GM13977 (cell line): ENCODE measurements around the gene GPR180.

Experiments used
- DNase-seq: peaks from one replicate; pipeline ENCODE4 v3.0.0; 2012; ENCODE audit warnings: low spot score
- in situ Hi-C: fragments of 300-500 bp; cut with MboI; formaldehyde crosslinking; loops from one replicate; pipeline ENCODE4 v1.12.0; 2022; ENCODE audit warnings: low sequenced_read_pairs, low pct_unique_long_range_greater_than_20kb, mixed read lengths, inconsistent platforms; ENCODE audit not compliant: unreplicated experiment
- TF ChIP-seq, protein P1 (sequence below): IDR thresholded peaks from 2 replicates; pipeline ENCODE4 v1.5.1; 2012; ENCODE audit warnings: mild to moderate bottlenecking, control low read depth; ENCODE audit not compliant: insufficient read depth; ENCODE audit errors: extremely low read depth, missing control alignments

The GPR180 gene

DNA sequence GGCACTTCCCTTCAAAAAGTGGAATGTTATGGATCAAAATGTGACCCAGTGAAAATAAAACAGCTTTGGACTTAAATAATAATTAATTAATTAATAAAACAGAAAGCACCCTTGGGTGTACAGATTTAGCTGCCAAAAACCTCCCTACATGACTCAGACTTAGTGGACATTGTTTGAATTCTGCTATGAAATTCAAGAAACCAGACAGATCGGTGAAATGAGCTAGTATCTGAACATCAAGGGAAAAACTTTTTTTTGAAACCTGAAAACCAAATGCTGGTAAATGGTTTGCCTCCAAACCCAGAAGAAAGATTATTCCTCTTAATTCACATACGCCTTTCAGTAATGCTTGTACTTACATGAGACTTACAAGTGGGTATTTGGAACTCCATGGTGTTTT is 77.2 kb downstream of the GPR180 start:
- no peak for DNase-seq
- in situ Hi-C loops = loop anchor here (25.0 kb wide), 1 partner anchor 733 kb away; no protein-coding TSS in a partner anchor
- TF ChIP-seq, protein P1, sequence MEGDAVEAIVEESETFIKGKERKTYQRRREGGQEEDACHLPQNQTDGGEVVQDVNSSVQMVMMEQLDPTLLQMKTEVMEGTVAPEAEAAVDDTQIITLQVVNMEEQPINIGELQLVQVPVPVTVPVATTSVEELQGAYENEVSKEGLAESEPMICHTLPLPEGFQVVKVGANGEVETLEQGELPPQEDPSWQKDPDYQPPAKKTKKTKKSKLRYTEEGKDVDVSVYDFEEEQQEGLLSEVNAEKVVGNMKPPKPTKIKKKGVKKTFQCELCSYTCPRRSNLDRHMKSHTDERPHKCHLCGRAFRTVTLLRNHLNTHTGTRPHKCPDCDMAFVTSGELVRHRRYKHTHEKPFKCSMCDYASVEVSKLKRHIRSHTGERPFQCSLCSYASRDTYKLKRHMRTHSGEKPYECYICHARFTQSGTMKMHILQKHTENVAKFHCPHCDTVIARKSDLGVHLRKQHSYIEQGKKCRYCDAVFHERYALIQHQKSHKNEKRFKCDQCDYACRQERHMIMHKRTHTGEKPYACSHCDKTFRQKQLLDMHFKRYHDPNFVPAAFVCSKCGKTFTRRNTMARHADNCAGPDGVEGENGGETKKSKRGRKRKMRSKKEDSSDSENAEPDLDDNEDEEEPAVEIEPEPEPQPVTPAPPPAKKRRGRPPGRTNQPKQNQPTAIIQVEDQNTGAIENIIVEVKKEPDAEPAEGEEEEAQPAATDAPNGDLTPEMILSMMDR = no peak

DNA sequence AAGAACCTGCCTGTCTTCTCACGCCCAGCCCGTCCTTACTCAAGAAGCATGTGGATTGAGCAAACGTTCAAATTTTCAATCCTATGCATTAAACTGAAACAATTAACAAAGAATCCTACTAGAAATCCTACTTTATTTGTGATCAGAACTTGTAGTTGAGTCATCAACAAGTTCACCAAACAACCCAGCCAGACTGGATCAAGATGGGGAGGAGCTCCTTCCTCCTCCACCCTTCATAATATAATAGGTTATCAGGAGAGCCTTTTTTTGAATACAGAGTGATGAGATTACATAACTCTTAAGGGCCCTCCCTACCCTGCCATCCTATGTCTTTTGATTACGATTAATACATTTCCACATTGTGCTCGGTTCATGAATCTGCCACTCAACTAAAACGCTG is 78.0 kb downstream of the GPR180 start:
- DNase-seq = no peak
- in situ Hi-C loops = loop anchor here (25.0 kb wide), 1 partner anchor 733 kb away; no protein-coding TSS in a partner anchor

DNA sequence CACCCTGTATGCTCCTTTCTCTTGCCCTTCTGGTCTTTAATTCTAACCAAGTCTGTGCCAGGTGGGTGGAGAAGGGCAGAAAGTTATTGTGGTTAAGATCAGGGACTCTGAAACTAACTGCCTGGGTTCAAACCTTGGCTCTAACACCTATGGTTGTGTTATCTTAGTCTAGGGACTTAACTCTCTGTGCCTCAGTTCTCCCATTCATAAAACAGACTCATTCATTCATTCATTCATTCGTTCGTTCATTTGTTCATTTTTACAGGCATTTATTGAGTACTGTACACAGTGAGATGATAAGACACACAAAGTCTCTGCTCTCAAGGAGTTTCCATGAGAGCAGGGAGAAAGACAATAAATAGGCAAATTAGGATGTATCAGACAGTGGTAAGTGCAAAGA is 80.6 kb downstream of the GPR180 start:
- in situ Hi-C loops = loop anchor here (25.0 kb wide), 1 partner anchor 730 kb away; no protein-coding TSS in a partner anchor
- TF ChIP-seq, protein P1 = no peak

More for the DNA sequence above, 78.0 kb downstream of the GPR180 start:
- TF ChIP-seq, protein P1 = no peak

DNA sequence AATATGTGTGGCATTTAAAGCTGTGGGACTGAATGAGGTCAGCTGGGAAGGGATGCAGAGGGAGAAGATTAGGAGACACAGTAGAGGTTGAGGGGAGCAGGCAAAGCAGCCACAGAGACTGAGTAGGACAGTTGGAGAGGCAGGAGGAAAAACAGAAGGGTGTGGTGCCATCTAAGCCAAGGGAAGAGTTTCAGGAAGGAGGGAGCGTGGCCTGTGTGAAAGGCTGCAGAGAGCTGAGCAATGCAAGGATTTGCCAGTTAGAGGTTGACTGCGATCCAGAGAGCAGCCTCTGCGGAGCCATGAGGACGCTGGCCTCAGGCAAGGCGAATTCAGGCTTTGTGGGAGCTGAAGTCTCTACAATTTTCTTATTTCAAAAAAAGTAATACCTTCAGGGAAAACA is 81.8 kb downstream of the GPR180 start:
- TF ChIP-seq, protein P1 = no peak
- in situ Hi-C loops = loop anchor here (25.0 kb wide), 1 partner anchor 729 kb away; no protein-coding TSS in a partner anchor
- no peak for DNase-seq

More for the DNA sequence above, 80.6 kb downstream of the GPR180 start:
- DNase-seq = no peak
